Hematopoietic multipotent progenitor cell treated with erythropoietin and hydrocortisone succinate and interleukin-3 and kit ligand, for 15 days (in vitro differentiated cells): ENCODE results near the gene OSBP2.
"Not testable (repeated sequence)": the region's sequence is repeated elsewhere in the genome, so short reads cannot be mapped to it uniquely, and the experiment has no call there.

ENCODE experiments used
- DNase-seq: peaks from one replicate; pipeline ENCODE4 v3.0.0-alpha.2; 2015; ENCODE audit warnings: low spot score

OSBP2 gene

GRCh38 chr22:30694640-30695350 lies at the start of gene OSBP2:
Gene OSBP2 (plus strand): TSS chr22:30694874. CDS start chr22:30694910, 36 bp downstream.
- no peak for DNase-seq

DNA sequence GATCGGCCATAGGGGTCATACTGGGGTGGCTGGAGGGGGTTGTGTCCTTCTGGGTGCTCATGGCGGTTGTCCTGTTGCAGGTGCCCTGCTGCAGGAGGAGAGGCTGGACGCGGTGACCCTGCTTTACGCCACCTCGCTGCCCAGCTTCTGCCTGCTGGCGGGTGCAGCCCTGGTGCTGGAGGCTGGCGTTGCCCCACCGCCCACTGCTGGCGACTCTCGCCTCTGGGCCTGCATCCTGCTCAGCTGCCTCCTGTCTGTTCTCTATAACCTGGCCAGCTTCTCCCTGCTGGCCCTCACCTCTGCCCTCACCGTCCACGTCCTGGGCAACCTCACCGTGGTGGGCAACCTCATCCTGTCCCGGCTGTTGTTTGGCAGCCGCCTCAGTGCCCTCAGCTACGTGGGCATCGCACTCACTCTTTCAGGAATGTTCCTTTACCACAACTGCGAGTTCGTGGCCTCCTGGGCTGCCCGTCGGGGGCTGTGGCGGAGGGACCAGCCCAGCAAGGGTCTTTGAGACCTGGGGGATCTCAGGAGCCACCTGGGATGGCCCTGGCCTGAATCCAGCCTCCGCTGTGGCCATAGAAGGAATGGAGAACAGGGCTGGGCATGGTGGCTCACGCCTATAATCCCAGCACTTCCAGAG lies 48.0 kb upstream of the OSBP2 start:
- no peak for DNase-seq

DNA sequence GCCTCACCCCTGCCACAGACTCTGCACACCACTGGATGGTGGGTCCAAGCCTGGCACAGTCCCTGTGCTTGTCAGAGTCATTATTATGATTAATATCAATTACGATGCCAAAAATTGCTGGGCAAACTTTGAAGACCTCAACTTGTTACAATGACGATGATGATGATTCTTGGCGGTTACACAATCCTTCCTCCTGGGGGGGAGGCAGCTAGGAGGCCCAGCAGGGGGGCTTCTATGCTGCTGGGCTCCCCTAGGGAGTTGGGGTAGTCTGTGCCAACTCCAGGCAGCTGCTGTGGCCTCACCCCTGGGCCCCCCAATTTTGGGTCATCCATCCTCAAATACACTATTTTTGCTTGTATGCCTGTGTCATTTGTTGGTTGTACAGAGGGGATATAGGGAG lies 47.1 kb upstream of the OSBP2 start:
- no peak for DNase-seq

DNA sequence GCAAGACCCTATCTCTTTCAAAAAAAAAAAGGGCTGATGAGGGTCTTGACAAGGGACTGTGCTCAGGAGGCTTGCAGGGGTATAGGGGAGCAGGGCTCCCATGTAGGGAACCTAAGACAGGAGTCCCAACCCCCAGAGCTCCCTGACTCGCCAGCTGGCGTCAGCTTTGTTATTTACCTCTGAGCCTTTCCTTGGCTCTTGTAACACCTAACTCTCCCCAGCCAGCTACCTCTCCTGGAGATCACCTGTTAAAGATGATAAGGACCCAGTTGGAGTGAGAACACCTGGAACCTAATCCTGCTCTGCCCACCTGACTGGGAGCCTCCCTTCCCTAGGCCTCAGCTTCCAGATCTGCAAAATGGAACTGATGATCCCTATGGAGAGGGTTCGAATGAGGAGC lies 45.8 kb upstream of the OSBP2 start:
- DNase-seq = no peak

GRCh38 chr22:30649430-30650007 lies 45.2 kb upstream of the OSBP2 start:
- no peak for DNase-seq

DNA sequence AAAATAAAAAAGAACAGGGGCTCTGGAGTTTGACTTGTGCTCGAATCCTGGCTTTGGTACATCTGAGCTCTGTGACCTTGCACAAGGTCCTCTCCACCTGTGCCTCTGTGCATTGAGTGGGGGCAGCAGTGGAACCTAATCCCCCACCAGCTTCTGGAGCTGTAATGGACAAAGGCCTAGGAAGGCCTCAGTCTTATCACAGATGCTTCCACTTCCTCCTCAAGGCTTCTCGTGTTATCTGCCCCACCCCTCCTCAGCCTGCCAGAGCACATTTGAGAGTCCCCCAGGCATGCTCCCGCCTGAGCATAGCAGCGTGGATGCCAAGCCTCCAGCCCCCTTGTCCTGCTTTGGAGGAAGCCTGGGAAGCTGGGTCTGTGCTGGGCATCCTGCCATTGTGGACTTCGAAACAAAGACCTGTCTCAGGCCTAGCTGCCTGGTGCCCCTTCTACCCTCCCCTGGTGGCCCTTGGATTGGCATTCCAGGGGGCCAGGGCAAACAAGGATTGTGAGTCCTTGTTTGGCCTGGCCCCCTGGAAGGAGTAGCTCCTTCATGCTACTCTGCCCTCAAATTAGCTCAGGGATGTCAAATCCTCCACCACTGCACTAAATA lies 44.1 kb upstream of the OSBP2 start:
- DNase-seq = no peak

DNA sequence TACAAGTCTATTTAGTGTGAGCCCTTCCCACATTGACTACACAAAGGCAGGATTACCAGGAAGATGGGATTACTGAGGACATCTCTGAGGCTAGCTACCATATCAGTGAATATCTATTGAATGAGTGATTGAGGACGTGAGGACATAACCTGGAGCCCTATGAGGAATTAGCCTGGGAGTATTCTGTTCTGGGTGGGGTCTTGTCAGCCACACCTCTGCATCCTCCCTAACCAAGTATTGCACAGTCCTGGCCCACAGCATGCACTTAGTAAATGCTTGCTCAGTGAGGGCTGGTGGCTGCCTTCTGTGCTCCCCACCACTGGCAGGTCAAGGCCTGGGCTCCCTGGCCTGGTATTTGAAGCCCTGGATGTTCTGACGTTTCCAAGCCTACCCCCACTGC lies 41.8 kb upstream of the OSBP2 start:
- DNase-seq = no peak

GRCh38 chr22:30654361-30654760 lies 40.3 kb upstream of the OSBP2 start:
- DNase-seq = no peak

- DNase-seq = no peak
Measured at GRCh38 chr22:30655532-30655931, 39.1 kb upstream of the OSBP2 start.

DNA sequence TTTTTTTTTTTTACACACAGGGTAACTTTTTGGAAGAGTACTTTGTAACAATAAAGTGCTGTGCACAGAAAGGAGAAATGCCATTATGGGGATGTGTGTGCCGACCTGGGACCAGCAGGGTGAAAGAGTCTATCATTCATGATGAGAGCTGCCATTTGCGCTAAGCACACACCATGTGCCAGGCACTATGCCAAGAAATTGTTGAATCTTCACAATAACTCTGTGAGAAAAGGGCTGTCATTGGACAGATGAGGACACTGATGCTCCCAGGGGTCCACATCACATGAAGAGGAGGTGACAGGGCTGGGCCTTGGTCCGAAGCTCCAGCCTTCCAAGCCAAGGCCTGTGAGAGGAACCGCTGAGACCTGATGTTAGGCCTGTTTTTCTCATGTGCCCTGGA lies 32.6 kb upstream of the OSBP2 start:
- no peak for DNase-seq

- no peak for DNase-seq
Measured at GRCh38 chr22:30664798-30665197, 29.9 kb upstream of the OSBP2 start.

GRCh38 chr22:30665266-30665665 lies 29.4 kb upstream of the OSBP2 start:
- no peak for DNase-seq

- no peak for DNase-seq
Measured at GRCh38 chr22:30665786-30666185, 28.9 kb upstream of the OSBP2 start.

DNA sequence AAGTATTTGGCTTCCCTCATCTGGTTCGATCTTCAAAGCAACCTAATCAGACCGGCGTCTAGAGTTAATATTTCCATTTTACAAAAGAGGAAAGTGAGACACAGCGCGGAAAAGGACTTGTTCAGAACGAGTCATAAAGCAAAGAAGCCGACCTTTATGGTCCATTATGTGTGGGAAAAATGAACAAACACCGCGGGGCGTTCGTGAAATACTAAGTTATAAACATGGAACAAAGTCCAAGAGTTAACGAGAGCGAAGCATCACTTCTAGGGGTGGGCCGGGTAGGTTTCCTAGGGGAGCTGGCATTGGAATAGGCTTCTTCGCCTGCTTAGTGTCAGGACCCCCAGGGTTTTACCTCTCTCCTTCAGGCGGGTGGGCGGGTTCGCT lies 27.6 kb upstream of the OSBP2 start:
- DNase-seq = no peak

- peak; percentile 95 for DNase-seq
Measured at GRCh38 chr22:30667494-30668385, 26.9 kb upstream of the OSBP2 start, which contains the start of gene DUSP18. Gene DUSP18 (minus strand): TSS chr22:30667875. CDS start chr22:30664003, 3,872 bp downstream.

DNA sequence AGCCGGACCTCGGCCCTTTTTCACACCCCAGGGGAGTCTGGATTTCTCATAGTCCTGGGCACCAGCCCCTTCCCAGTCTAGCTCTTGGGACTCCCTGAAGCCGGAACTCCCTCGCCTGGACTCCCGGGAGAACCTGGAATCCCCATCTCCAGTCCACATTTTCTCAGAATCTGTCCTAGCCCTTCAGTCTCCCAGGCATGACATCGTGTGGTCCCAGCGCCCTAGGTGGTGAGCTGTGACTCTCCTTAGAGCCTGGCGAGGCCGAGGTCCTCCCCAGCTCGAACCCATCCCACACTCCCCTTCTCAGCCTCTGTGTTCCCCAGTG lies 26.3 kb upstream of the OSBP2 start:
- DNase-seq = no peak

- no peak for DNase-seq
Measured at GRCh38 chr22:30671071-30671470, 23.6 kb upstream of the OSBP2 start.

GRCh38 chr22:30673136-30673535 lies 21.5 kb upstream of the OSBP2 start:
- peak; percentile 26 for DNase-seq

DNA sequence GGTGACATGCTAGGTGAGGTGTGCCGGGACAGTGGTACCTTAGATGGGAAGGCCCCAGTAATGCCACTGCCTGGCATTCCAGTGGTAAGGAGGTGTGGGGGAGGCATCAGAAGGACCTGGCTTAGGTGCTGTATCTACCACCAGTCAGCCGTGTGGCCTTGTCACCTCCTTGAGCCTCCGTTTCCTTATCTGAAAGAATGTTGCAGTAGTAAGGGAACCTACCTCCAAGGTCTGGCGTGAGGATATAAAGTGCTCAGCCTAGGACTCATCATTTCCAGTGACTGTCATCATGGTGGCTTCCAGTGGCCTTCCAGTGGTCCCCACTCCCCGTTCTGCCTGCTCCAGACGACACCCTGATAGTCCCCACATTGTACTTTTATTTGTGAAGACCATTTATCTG lies 20.2 kb upstream of the OSBP2 start:
- DNase-seq = no peak

GRCh38 chr22:30675436-30675835 lies 19.2 kb upstream of the OSBP2 start:
- no peak for DNase-seq

DNA sequence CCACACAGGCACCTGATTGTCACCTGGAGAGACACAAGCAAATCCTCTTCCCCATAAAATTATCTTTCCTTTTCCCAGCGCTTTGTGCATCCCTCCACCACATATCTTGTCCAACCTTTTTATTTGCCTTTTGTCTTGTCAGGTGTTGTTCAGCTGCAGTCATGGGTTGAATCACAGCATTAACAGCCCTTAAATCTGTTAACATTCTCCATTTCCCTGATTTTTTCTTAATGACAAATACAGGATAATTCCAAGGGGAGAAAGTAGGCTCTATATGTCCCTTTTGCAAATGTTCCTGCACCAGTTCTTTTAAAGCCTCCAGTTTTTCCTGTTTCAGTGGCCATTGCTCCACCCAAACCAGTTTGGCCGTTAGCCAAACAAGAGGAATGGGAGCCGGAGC lies 18.1 kb upstream of the OSBP2 start:
- DNase-seq = not testable (repeated sequence)
